ENCODE measurements around the gene ADAMTS15. TPM values are rescaled to one million over a fixed set of nuclear protein-coding genes. Genes with fewer than 3 reads are reported as not detected.

The ADAMTS15 gene
- total RNA-seq, 3 donors from 2014 or later = 1.8 to 7.8 (median 3.5) TPM

- no peaks in the 10 kb centered on the region for H3K36me3 ChIP-seq (ENCODE audit: low read depth)
- H3K9me3 ChIP-seq = no peaks in the 10 kb centered on the region
- no peak for DNase-seq
- no peaks in the 10 kb centered on the region for H3K4me1 ChIP-seq (ENCODE audit: low read depth)
- no peak for ATAC-seq
- intact Hi-C loops (cut with DNase I, micrococcal nuclease) = no loop called here
- no peak overlapping the region for H3K4me3 ChIP-seq
- TF ChIP-seq CTCF (IDR thresholded peaks at IDR 0.05) = no peak
Measured at GRCh38 chr11:130480711-130481140, 32.3 kb downstream of the ADAMTS15 start.

DNA sequence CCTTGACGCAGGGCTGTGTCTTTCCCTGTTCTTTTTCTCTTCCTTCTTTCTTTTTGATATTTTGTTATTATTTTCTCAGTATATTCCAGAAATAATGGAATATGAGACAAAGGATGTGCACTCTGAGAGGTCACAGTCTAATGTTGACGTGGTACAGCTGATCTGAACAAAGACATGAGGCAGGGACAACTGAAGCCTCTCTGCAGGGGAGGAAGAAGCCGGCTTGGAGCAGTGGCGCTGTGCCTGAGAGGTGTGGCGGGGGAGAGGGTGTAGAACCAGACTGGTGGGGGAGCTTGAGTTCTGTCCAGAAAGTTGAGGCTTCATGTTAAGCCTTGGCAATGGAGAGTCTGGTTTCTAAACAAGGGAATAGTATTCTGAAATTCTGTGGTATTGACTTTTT, 34.7 kb downstream of the ADAMTS15 start:
- intact Hi-C loops (cut with DNase I, micrococcal nuclease) = no loop called here
- no peaks in the 10 kb centered on the region for H3K36me3 ChIP-seq (ENCODE audit: low read depth)
- ATAC-seq (no peak), DNase-seq (no peak)
- no peaks in the 10 kb centered on the region for H3K9me3 ChIP-seq
- H3K4me3 ChIP-seq = no peak overlapping the region
- TF ChIP-seq CTCF (IDR thresholded peaks at IDR 0.05) = no peak
- peaks cover 2% of the 10 kb centered on the region for H3K4me1 ChIP-seq (ENCODE audit: low read depth)

DNA sequence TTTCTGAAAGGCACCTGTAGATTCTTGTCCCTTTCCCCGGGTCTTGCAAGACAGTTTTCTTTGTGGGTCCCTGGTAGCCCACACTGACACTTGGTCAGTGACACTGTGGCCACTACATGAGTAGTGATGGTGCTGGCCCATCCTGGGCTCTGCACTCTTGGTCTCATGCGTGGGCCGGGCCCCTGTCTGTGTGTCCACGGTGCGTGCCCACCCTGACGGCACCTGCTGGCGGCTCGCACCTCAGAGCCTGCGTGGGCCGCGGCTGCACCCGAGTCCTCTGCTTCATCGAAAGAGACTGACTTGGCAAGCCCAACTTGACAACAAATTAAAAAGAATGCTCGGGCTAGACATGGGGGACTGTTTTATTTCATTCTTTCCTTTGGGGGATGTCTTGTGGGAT, 37.5 kb downstream of the ADAMTS15 start:
- no peaks in the 10 kb centered on the region for H3K9me3 ChIP-seq
- no peak for DNase-seq
- H3K4me1 ChIP-seq (ENCODE audit: low read depth) = peaks cover 19% of the 10 kb centered on the region
- intact Hi-C loops (cut with DNase I, micrococcal nuclease) = no loop called here
- no peak for TF ChIP-seq CTCF (IDR thresholded peaks at IDR 0.05)
- ATAC-seq = no peak
- no peaks in the 10 kb centered on the region for H3K36me3 ChIP-seq (ENCODE audit: low read depth)
- no peak overlapping the region for H3K4me3 ChIP-seq

DNA sequence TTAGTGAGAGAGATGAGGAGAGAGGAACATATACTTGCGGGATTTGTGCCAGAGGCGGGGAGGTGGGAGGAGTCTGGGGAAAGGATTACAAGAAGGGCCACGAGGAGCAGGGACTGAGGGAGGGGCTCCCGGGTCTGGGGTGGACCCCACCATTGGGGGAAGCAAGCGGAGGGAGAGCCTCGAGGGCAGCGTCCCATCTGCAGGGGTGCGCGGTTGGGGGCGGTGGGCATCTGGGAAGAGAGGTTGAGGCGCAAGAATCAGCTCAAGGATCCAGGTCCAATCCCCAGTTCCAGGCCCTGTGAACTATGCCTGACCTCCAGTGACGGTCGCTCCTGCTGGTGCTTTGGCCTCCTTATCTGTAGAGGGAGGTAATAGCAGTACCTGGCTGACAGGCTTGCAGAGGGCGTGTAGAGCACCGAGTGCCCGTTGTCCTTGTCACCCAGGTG, 38.0 kb downstream of the ADAMTS15 start:
- TF ChIP-seq CTCF (IDR thresholded peaks at IDR 0.05) = no peak
- DNase-seq = no peak
- peaks cover 19% of the 10 kb centered on the region for H3K4me1 ChIP-seq (ENCODE audit: low read depth)
- intact Hi-C loops (cut with DNase I, micrococcal nuclease) = no loop called here
- H3K9me3 ChIP-seq = no peaks in the 10 kb centered on the region
- no peaks in the 10 kb centered on the region for H3K36me3 ChIP-seq (ENCODE audit: low read depth)
- ATAC-seq = peak; percentile 35
- no peak overlapping the region for H3K4me3 ChIP-seq

GRCh38 chr11:130486987-130487923, 38.8 kb downstream of the ADAMTS15 start:
- Histone ChIP-seq H3K4me3 (no peak overlapping the region), H3K36me3 (ENCODE audit: low read depth) (no peaks in the 10 kb centered on the region), H3K4me1 (ENCODE audit: low read depth) (peaks cover 19% of the 10 kb centered on the region), H3K9me3 (no peaks in the 10 kb centered on the region)
- DNase-seq = no peak
- intact Hi-C loops (cut with DNase I, micrococcal nuclease) = no loop called here
- TF ChIP-seq CTCF (IDR thresholded peaks at IDR 0.05) = no peak
- ATAC-seq = no peak

Measured in mucosa of descending colon (tissue), 3 donors.